Measurements from ENCODE around the gene CXCL9.
A peak's percentile ranks its signal among the peaks of the same experiment; 100 is the strongest.
"Not testable (repeated sequence)": the region's sequence is repeated elsewhere in the genome, so short reads cannot be mapped to it uniquely, and the experiment has no call there.

Gene CXCL9

GRCh38 chr4:76007089-76007862 is at the start of gene CXCL9:
Gene CXCL9, minus strand, starts transcription at chr4:76007509. Its CDS starts 60 bp downstream, at chr4:76007449.
- DNase-seq, result no peak

- DNase-seq, result no peak
Measured at GRCh38 chr4:76055421-76055820, 48.1 kb upstream of the CXCL9 start.

- no peak for DNase-seq
Measured at GRCh38 chr4:76055016-76055415, 47.7 kb upstream of the CXCL9 start.

GRCh38 chr4:76053730-76054129 is 46.4 kb upstream of the CXCL9 start:
- no peak for DNase-seq

- DNase-seq, result not testable (repeated sequence)
Measured at GRCh38 chr4:76050560-76051050, 43.3 kb upstream of the CXCL9 start.

- not testable (repeated sequence) for DNase-seq
Measured at GRCh38 chr4:76049860-76050416, 42.6 kb upstream of the CXCL9 start.

GRCh38 chr4:76044686-76045085 is 37.4 kb upstream of the CXCL9 start:
- not testable (repeated sequence) for DNase-seq

- not testable (repeated sequence) for DNase-seq
Measured at GRCh38 chr4:76043306-76043705, 36.0 kb upstream of the CXCL9 start.

GRCh38 chr4:76042241-76042998 is 35.1 kb upstream of the CXCL9 start:
- not testable (repeated sequence) for DNase-seq

- DNase-seq, result no peak
Measured at GRCh38 chr4:76036855-76037254, 29.5 kb upstream of the CXCL9 start.

- DNase-seq, result no peak
Measured at GRCh38 chr4:76035799-76036380, 28.6 kb upstream of the CXCL9 start, which contains the start of gene CXCL11. Gene CXCL11, minus strand, starts transcription at chr4:76036070. Its CDS starts 83 bp downstream, at chr4:76035987.

- no peak for DNase-seq
Measured at GRCh38 chr4:76035141-76035540, 27.8 kb upstream of the CXCL9 start.

- no peak for DNase-seq
Measured at GRCh38 chr4:76029300-76029699, 22.0 kb upstream of the CXCL9 start.

- DNase-seq, result peak in 3 of 6 experiments; percentile 39 to 48 (median 47)
Measured at GRCh38 chr4:76028350-76028765, 21.0 kb upstream of the CXCL9 start.

GRCh38 chr4:76024065-76024464 is 16.8 kb upstream of the CXCL9 start:
- no peak for DNase-seq

- DNase-seq, result no peak
Measured at GRCh38 chr4:76023389-76023788, 16.1 kb upstream of the CXCL9 start, which contains the start of gene CXCL10. Gene CXCL10, minus strand, starts transcription at chr4:76023497. Its CDS starts 66 bp downstream, at chr4:76023431.

- no peak for DNase-seq
Measured at GRCh38 chr4:76022677-76023076, 15.4 kb upstream of the CXCL9 start.

GRCh38 chr4:76022031-76022430 is 14.7 kb upstream of the CXCL9 start:
- no peak for DNase-seq

- no peak for DNase-seq
Measured at GRCh38 chr4:76017056-76017686, 9.9 kb upstream of the CXCL9 start.

GRCh38 chr4:76016393-76016792 is 9.1 kb upstream of the CXCL9 start:
- no peak for DNase-seq

GRCh38 chr4:76013540-76013939 is 6.2 kb upstream of the CXCL9 start:
- DNase-seq, result no peak

- no peak for DNase-seq
Measured at GRCh38 chr4:76012388-76012801, 5.1 kb upstream of the CXCL9 start.
